Measurements from ENCODE around the gene OBSCN.

Gene OBSCN

GRCh38 chr1:228286505-228287417 is 78.9 kb downstream of the OBSCN start:
- no peak overlapping the region for H3K4me3 ChIP-seq (ENCODE audit: low read depth, low read length)
- in situ Hi-C loops (cut with HindIII; ENCODE audit: low sequenced_read_pairs), result no loop called here
- TF ChIP-seq CTCF (IDR thresholded peaks at IDR 0.05; ENCODE audit: low read depth, low read length), result no peak
- no peak for DNase-seq (ENCODE audit: low read depth, low spot score)

- no peak for TF ChIP-seq CTCF (IDR thresholded peaks at IDR 0.05; ENCODE audit: low read depth, low read length)
- DNase-seq (ENCODE audit: low read depth, low spot score), result no peak
- no peak overlapping the region for H3K4me3 ChIP-seq (ENCODE audit: low read depth, low read length)
- in situ Hi-C loops (cut with HindIII; ENCODE audit: low sequenced_read_pairs), result no loop called here
These were observed 79.9 kb downstream of the OBSCN start for GRCh38 chr1:228287541-228288425.

- no peak for TF ChIP-seq CTCF (IDR thresholded peaks at IDR 0.05; ENCODE audit: low read depth, low read length)
- DNase-seq (ENCODE audit: low read depth, low spot score), result no peak
- H3K4me3 ChIP-seq (ENCODE audit: low read depth, low read length), result no peak overlapping the region
- in situ Hi-C loops (cut with HindIII; ENCODE audit: low sequenced_read_pairs), result no loop called here
These were observed 80.8 kb downstream of the OBSCN start for GRCh38 chr1:228288536-228289238.

GRCh38 chr1:228289239-228289849 is 81.5 kb downstream of the OBSCN start:
- no peak overlapping the region for H3K4me3 ChIP-seq (ENCODE audit: low read depth, low read length)
- no peak for TF ChIP-seq CTCF (IDR thresholded peaks at IDR 0.05; ENCODE audit: low read depth, low read length)
- in situ Hi-C loops (cut with HindIII; ENCODE audit: low sequenced_read_pairs), result no loop called here
- DNase-seq (ENCODE audit: low read depth, low spot score), result no peak

GRCh38 chr1:228289996-228290881 is 82.4 kb downstream of the OBSCN start:
- H3K4me3 ChIP-seq (ENCODE audit: low read depth, low read length), result no peak overlapping the region
- in situ Hi-C loops (cut with HindIII; ENCODE audit: low sequenced_read_pairs), result no loop called here
- DNase-seq (ENCODE audit: low read depth, low spot score), result no peak
- TF ChIP-seq CTCF (IDR thresholded peaks at IDR 0.05; ENCODE audit: low read depth, low read length), result no peak
